GM23248 (cell line): Measurements from ENCODE around the gene ACAP3.

ENCODE experiments used
- EZH2 ChIP-seq: fragments of 200-600 bp; sonication (generic); IDR thresholded peaks from 2 replicates; pipeline ENCODE4 v1.6.1; 2018; ENCODE audit warnings: antibody characterized with exemption, mild to moderate bottlenecking; ENCODE audit not compliant: insufficient read depth, poor library complexity, severe bottlenecking
- EZH2phosphoT487 ChIP-seq: fragments of 200-600 bp; sonication (generic); IDR thresholded peaks from 2 replicates; pipeline ENCODE4 v1.6.1; 2018; ENCODE audit warnings: antibody characterized with exemption, moderate library complexity, mild to moderate bottlenecking, low read depth; ENCODE audit not compliant: insufficient read depth

GRCh38 chr1:1312450-1313314 is 5.0 kb upstream of the ACAP3 start:
- TF ChIP-seq EZH2phosphoT487 (no peak), EZH2 (no peak)
